ENCODE data around the gene GPC3.
"Not testable (repeated sequence)": the region's sequence is repeated elsewhere in the genome, so short reads cannot be mapped to it uniquely, and the experiment has no call there.

The GPC3 gene

DNA sequence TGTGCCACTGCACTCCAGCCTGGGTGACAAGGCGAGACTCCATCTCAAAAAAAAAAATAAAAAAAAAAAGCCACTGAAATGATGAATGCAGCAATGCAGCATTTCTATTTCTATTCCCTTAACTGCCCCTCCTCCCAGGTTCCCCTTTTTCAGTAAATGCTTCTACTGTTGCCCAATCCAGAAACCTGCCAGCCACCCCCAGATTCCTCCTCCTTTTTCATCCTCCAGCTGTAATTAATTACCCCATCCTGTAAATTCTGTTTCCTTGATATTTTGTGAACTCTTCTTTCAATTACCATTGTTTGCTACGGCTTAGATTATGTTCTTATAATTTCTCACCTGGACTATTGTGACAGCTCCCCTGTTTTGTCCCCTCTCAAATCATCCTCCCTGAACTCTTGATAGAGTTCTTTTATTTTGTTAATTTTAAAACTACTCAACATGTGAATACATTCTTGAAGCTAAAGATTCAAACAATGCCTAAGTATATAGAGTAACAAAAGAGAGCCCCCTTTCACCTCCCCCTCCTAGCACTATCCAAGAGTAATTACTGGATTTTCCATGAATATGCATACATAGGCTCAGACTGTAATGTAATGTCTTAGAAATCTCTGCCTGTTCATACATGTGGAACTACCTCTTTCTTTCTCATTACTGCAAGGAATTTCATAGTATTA, 429.5 kb downstream of the GPC3 start:
- DNase-seq (ENCODE audit: low spot score), result no peak

DNA sequence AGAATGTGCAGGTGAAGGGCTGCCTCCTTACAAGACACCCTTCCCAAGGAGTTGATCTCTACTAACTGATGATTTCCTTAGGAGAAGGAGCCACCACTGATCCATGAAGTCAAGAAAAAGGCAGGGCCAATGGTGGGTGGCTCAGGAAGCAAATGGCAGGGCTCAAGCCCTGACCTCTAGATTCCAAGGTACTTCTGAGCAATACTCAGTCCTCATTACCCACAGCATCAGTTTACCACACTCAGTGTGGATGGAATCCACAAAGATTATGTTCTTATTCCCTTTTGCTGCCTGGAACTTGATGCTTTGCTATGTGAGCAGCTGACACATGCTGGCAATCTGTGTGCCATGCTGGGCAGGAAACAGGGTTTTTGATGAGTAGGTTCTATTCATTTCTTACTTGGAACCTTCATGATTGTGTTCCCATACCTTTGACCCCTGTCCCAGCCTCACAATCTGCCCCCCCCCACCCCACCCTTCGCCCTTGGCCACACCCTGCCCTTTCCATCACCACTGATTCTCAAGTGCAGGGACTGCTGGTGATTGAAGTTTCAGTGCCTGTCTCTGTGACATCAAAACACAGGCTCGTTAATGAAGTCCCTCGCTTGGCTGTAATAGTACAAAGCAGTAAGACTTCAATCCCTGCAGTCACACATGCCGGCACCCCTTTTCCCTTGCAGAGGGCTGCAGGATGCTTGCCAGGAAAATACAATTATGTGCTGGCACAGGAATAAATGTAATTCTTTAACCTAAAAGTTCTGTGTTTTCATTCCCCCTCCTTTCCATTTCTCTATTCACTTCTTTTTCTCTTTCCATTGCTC, 434.5 kb downstream of the GPC3 start:
- DNase-seq (ENCODE audit: low spot score), result no peak

DNA sequence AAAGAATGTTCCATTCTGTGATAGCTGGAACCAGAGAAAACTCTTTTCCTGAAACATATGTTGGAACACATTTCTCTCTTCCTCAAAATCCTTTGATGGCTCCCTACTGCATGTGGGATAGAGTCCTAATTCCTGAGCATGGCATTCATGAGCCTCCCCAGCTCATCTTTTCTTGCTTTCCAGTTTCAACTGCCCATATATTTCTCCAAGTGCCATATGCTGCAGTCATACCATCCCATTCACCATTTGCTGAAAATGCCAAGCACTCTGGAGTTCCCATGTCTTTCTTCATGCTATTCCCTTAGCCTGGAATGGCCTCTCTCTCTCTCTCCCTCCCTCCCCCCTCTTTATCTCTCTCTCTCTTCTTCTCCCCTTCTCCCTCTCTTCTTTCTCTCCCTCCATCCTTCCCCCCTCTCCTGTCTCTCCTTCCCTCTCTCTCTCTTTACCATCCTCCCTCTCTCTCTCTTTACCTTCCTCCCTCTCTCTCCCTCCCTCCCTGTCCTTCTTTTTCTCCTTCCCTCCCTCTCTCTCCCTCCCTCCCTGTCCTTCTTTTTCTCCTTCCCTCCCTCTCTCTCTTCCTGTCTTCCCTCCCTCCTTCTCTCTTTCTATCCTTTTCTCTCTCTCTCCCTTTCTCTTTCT, 436.0 kb downstream of the GPC3 start:
- no peak for DNase-seq (ENCODE audit: low spot score)

- DNase-seq (ENCODE audit: low spot score), result no peak
Measured at GRCh38 chrX:133546441-133546840, 439.0 kb downstream of the GPC3 start.

DNA sequence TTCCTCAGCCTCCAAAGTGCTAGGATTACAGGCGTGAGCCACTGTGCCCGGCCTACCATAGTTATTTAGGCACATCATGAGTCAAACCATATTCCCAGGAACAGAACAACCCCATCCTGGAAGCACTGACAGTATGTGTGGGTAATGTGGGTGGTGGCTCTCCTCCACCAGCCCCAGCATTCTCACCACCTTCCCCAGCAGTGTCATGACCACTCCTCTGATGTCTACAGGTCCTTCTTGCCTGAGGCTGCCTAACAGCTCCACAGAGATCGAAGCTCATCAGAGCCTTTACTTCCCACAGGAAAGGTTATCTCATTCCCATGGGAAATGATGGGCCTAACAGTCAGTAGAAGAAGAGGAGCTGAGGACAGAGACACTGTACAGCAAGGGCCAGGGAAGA, 440.6 kb downstream of the GPC3 start:
- DNase-seq (ENCODE audit: low spot score), result no peak

- no peak for DNase-seq (ENCODE audit: low spot score)
Measured at GRCh38 chrX:133544115-133544514, 441.3 kb downstream of the GPC3 start.

GRCh38 chrX:133543654-133544053, 441.7 kb downstream of the GPC3 start:
- DNase-seq (ENCODE audit: low spot score), result no peak

DNA sequence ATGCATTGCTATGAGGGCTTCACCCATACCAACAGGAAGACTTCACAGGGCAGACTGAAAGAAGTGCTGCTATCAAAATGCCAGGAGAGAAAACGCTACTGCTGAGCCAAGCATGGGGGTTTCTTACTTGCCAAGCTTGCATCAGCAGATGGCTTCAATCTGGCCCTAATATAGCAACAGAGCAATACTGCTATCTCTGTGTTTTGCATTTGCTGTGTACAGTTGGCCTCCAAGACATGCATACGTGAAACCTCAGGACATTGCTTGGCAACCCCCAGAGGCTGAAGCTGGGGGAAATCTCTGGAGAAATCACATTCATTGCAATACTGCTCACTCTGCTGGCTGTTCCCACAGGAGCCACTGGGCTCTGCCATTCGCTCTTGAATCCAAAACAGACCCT, 442.9 kb downstream of the GPC3 start:
- DNase-seq (ENCODE audit: low spot score), result no peak

- DNase-seq (ENCODE audit: low spot score), result no peak
Measured at GRCh38 chrX:133541021-133541420, 444.4 kb downstream of the GPC3 start.

DNA sequence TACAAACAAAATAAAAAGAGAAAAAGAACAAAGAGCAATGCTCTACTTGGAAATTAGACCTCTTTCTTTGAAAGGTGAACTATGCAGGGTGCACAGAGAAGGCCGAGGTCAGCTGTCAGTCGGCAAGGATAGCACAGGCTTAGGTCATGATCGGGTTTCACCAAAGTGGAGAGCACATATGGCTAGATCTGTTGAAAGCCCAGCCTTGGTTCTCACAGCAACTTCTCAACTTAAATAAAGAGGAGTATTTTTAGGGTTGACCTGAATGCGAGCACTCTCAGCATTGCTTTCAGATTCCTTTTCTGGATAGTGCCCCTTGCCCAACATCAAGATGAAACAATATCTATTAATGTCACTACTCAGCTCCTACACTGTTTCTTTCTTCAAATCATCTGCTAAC, 447.2 kb downstream of the GPC3 start:
- no peak for DNase-seq (ENCODE audit: low spot score)

GRCh38 chrX:133537142-133537541, 448.3 kb downstream of the GPC3 start:
- no peak for DNase-seq (ENCODE audit: low spot score)

DNA sequence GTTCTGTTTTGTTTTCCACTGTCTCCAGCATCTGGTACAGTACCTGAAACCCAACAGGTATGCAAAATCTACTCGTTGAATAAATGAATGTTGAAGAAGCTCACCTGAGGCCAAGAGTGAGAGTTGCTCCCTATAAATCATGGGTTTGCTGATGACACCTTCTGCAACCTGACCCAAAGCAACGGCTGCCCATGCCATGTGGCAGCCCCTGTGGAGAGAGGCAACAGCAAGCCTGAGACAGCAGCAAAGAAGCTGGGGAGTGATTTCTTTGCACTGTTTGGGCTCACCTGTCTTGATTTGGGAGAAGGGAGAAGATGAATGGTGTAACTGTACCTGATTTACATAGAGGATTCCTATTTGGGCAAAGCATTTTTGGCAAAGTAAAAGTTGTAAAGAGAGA, 450.3 kb downstream of the GPC3 start:
- DNase-seq (ENCODE audit: low spot score), result no peak

DNA sequence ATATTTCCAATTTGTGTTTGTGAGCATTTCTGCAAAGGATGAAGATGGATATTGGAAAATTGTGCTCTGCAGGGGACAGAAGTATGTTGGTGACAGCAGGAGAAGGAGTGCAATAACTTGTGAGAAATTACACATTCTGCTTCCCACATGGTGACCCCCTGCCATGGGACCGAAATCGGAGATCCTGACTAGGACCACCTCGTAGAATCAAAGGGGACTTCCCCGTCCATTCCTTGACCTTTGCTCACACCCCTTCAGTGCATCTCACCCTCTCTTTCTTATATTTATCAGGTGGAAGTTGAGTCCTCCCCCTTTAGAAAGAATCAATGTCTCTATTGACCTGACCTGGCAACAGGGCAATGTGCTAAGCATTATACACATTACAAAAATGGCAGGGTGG, 451.2 kb downstream of the GPC3 start:
- no peak for DNase-seq (ENCODE audit: low spot score)

GRCh38 chrX:133533249-133533648, 452.1 kb downstream of the GPC3 start:
- DNase-seq (ENCODE audit: low spot score), result no peak

DNA sequence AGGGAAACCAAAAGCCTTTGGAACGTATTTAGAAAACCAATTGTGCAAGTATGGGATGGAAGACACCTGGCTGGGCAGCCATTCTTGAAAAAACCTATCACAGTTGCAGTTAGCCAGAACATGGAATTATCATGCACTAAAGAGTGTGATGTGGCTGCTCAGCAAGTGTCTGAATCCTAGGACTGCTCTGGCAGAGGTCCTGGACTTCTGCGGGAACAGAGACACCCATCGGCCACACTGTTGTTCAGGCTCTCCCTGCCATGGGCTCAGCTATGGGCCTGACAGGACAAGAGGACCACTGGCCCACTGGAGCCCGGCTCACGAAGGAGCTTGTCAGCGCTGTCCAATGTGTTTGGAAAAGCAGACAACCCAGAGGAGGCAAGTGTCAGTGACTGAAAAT, 454.4 kb downstream of the GPC3 start:
- peak; percentile 8 for DNase-seq (ENCODE audit: low spot score)

DNA sequence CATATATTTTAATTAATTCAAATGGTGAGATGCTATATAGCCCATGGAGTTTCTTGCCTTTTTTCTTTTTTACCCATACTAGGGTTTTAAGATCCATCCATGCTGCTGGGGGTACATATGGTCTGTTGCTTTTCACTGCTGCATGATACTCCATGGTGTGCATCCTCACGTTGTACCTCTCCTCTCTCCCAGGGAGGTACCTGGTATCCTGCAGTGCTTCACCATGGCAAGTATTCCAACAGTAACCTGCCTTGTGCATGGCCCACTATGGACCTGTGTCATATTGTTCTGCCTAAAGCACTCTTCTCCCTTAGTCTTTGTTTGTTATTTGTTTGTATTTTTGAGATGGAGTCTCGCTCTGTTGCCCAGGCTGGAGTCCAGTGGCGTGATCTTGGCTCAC, 455.8 kb downstream of the GPC3 start:
- no peak for DNase-seq (ENCODE audit: low spot score)

DNA sequence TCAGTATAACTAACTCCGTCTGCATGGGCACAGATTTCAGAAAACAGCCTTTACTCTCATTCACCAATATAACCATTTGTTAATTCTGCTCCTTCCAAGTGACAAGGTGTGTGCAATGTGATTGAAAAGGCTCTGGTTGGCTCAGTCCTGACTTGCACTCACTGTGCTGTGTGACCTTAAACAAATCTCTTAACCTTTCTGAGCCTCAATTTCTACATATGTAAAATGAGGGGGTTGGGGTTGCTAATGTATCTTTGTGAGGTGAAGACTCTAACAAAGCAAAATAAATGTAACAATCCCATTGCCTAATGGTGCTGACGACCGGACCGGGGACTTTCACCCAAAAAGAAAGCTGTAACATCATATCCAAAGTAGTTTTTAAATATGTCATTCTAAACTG, 457.6 kb downstream of the GPC3 start:
- no peak for DNase-seq (ENCODE audit: low spot score)

- no peak for DNase-seq (ENCODE audit: low spot score)
Measured at GRCh38 chrX:133527415-133527814, 458.0 kb downstream of the GPC3 start.

DNA sequence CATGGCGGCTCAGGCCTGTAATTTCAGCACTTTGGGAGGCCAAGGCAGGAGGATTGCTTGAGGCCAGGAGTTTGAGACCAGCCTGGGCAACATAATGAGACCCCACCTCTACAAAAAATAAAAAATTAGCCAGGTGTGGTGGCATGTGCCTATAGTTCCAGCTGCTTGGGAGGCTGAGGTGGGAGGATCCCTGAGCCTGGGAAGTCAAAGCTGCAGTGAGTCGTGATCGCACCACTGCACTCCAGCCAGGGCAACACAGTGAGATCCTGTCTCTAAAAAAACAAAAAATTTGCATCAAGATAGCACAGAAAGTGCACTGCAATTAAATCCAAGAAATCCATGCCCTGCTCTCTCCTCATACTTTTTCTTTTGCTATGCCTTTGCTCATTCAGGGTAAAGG, 458.6 kb downstream of the GPC3 start:
- not testable (repeated sequence) for DNase-seq (ENCODE audit: low spot score)

DNA sequence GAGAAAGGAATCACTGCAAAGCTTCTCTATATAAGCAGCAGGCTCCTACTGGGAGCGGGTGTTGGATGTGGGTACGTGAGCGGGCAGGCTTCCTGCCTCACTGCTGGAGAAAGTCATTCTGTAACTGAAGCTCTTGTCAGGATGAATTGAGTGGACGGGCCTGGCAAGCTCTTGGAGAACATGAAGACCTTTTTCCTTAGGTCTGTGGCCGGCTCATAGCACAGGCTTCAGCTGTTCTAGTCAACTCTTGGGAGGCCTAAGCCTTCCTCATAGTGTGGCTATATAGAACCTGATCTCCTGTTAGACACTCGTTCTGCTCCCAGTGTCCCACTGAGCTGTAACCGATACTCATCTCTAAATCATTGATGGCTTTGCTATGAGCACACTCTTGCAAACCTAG, 461.9 kb downstream of the GPC3 start:
- no peak for DNase-seq (ENCODE audit: low spot score)

- no peak for DNase-seq (ENCODE audit: low spot score)
Measured at GRCh38 chrX:133523081-133523487, 462.3 kb downstream of the GPC3 start.

DNA sequence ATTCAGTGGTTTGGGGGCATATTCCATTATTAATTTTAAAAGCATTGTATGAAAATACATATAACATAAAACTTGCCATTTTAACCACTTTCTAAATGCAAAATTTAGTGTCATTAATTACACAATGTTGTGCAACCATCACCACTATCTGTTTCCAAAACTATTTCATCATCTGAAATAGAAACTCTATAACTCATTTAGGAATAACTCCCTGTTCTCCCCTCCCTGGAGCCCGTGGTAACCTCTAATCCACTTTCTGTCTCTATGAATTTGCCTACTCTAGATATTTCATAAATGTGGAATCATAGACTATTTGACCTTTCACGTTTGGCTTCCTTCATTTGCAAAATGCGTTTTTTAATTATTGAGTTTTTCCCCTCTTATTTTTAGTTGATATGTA, 468.7 kb downstream of the GPC3 start:
- DNase-seq (ENCODE audit: low spot score), result no peak

- DNase-seq (ENCODE audit: low spot score), result no peak
Measured at GRCh38 chrX:133514486-133514885, 470.9 kb downstream of the GPC3 start.
